ENCODE data around the gene PRKAG3. TPM values are rescaled to one million over a fixed set of nuclear protein-coding genes. Genes with fewer than 3 reads are reported as not detected.

The PRKAG3 gene
- polyA plus RNA-seq, 1 donor, result 0.15 TPM

DNA sequence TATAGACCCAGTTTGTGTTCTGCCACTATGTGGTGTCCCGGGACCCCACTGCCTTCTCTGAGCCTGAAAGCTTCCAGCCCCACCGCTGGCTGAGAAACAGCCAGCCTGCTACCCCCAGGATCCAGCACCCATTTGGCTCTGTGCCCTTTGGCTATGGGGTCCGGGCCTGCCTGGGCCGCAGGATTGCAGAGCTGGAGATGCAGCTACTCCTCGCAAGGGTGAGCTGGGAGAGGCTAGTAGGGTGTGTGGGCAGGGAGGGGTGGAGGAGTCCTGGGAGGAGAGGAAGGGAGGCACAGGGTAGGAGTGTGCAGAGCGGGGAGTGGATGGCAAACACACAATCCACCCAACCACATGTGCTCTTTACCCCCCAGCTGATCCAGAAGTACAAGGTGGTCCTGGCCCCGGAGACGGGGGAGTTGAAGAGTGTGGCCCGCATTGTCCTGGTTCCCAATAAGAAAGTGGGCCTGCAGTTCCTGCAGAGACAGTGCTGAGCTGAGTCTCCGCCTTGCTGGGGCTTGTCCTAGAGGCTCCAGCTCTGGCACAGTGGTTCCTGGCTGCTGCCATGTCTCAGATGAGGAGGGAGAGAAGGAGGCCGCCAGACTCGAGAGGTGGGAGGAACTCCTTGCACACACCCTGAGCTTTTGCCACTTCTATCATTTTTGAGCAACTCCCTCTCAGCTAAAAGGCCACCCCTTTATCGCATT, 16.9 kb downstream of the PRKAG3 start:
- DNase-seq, result no peak

DNA sequence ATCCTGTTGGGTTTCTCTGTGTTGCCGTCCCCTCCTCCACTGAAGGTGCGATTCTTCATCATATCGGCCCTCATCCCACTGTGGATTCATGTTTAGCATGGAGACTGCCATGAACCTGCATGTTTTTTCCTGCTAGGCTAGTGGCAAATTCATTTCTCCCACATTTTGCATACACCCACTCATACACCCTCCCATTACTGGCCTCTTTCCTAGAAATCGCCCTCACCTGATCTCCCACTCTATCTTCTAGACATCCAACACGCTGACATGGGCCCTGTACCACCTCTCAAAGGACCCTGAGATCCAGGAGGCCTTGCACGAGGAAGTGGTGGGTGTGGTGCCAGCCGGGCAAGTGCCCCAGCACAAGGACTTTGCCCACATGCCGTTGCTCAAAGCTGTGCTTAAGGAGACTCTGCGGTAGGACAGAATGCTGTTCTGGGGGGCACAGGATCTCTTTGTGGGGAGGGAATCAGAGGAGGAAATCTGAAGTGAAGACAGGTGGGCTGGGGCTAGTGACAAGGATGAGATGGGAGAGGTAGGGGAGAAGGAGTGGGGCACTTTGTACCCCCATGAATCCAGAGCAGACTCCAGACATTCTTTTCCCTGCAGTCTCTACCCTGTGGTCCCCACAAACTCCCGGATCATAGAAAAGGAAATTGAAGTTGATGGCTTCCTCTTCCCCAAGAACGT, 17.7 kb downstream of the PRKAG3 start:
- no peak for DNase-seq

DNA sequence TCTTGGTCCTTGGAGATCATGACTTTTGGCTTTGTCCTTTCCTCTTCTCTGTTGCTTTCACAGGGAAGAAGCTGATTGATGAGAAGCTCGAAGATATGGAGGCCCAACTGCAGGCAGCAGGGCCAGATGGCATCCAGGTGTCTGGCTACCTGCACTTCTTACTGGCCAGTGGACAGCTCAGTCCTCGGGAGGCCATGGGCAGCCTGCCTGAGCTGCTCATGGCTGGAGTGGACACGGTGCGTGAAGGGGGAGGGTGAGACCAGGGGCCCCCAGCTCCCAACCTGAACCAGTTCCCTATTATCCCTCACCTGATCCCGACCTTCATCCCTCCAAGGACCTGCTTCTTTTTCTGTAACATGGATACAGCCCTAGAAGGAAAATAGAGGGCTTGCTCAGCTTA, 18.7 kb downstream of the PRKAG3 start:
- DNase-seq, result no peak

DNA sequence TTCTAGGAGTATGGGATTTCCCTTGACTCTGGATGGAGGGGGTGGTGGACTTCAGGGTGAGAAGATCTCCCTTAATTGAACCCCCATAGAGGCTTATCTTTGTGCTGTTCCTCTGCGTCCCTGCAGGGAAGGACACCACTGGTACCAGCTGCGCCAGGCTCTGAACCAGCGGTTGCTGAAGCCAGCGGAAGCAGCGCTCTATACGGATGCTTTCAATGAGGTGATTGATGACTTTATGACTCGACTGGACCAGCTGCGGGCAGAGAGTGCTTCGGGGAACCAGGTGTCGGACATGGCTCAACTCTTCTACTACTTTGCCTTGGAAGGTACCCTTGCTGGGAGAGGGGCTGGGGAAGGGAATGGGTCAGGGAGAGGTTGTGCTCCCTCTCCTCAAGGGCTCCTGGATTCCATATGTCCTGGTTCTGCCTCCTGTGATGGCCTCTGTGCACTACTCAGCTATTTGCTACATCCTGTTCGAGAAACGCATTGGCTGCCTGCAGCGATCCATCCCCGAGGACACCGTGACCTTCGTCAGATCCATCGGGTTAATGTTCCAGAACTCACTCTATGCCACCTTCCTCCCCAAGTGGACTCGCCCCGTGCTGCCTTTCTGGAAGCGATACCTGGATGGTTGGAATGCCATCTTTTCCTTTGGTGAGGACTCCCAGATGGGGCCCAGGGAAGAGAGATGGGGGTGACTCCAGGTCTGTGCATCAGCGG, 19.3 kb downstream of the PRKAG3 start:
- DNase-seq, result no peak

DNA sequence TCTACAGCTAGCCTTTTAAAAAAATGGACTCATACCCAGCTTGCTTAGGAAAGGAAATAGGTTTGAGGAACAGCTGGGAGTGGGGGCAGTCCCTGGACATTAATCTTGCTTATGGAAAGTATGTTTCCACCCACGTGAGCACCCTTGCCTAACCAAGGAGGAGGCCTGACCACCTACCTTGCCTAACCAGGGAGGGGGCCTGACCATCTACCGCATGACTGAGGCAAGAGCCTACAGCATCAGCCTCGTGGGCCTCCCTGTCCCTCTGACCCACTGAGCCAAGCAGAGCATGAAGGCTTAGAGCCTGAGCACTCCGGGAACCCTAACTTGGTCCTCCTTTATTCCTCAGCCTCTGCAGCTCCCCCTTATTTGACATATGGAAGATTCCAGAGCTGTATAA, 20.2 kb downstream of the PRKAG3 start:
- no peak for DNase-seq

DNA sequence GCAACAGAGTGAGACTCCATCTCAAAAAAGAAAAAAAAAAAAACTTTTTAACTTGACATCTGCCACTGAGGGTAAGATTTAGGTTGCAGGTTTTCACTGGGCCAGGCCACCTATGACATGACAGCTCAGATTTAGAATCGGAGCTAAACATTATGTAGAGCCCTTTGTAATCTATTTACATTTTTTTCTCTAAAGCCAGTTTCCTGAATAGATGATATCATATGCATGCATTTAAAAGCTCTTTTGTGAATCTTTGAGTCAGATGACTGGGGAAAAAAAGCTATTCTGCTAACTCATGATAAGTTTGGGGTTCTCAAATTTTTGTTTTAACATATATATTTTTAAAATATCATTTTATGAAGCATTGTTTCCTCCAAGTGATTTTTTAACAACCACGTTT, 21.3 kb downstream of the PRKAG3 start:
- DNase-seq, result no peak

DNA sequence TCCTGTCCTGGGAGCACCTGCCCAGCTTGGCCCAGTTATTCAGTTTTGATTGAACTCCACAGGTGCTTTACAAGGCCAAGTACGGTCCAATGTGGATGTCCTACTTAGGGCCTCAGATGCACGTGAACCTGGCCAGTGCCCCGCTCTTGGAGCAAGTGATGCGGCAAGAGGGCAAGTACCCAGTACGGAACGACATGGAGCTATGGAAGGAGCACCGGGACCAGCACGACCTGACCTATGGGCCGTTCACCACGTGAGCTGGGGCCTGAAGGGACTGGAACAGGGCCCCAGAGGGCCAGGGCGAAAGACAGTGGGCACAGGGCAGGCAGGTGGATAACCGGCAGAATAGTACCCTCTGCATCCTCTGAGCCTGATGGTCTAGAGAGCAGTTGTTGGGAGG, 22.1 kb downstream of the PRKAG3 start:
- DNase-seq, result no peak

DNA sequence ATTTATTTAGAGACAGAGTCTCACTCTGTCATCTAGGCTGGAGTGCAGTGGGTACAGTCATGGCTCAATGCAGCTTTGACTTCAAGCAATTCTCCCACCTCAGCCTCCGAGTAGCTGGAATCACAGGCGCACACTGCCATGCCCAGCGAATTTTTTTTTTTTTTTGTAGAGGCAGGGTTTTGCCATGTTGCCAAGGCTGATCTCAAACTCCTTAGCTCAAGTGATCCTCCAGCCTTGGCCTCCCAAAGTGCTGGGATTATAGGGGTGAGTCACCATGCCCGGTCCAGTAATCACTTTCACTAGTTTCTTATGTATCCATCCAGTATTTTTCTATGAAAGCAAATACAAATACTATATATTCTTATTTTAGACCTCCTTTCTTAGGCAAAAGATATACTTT, 24.0 kb downstream of the PRKAG3 start:
- DNase-seq, result no peak

DNA sequence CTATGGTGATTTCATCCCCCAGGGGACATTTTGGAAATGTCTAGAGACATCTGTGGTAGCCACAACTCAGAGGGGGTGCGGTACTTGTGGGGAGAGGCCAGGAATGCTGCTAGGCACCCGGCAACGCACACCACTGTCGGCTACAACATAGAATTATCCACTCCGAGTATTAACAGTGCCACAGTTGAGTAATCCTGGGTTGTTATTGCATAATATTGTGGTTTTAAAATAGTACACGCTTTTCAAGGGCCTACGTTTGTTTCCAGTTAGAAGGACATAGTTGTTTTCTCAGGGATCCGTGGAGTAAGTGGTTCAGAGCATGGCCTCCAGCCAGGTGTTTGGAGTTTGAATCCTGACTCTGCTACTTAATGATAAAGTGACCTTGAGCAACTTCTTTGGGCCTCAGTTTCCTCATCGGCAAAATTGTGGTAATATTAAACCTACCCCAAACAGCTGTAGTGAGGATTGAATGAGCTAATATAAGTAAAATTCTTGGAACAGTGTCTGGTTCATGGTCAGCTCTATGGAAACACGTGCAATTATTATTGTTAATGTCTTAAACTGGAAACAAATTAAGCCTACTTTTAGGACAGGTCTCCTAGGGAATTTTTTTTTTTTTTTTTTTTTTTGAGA, 25.1 kb downstream of the PRKAG3 start:
- DNase-seq, result no peak

DNA sequence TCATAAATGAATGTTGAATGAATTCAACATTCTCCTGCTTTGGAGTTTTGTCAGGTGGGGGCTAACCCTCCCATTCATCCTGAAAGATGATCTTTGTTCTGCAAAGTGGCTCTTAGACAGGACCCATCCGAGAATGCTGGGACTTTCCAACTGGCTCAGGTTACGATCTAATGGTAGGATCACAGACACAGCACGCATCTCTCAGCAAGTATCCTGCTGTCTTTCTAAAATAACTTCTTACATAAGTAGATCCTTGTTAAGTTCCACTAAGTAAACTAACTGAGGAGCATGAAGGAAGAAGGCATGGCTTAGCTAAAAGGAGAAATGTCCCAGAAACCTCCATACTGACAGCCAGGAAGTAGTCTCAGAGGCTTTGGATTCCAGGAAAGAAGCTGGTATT, 26.0 kb downstream of the PRKAG3 start:
- no peak for DNase-seq

DNA sequence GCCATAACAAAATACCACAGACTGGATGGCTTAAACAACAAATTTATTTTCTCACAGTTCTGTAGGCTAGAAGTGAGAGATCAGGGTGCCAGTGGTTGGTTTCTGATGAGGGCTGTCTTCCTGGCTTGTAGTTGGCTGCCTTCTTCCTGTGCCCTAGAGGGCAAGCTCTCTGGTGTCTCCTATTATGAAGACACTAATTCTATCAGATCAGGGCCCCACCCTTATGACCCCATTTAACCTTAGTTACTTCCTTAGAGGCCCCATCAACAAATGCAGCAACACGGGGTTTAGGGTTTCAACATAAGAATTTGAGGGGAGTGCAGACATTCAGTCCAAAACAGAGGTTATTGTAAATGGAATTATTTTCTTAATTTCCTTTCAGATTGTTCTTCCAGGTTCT, 26.8 kb downstream of the PRKAG3 start:
- no peak for DNase-seq

DNA sequence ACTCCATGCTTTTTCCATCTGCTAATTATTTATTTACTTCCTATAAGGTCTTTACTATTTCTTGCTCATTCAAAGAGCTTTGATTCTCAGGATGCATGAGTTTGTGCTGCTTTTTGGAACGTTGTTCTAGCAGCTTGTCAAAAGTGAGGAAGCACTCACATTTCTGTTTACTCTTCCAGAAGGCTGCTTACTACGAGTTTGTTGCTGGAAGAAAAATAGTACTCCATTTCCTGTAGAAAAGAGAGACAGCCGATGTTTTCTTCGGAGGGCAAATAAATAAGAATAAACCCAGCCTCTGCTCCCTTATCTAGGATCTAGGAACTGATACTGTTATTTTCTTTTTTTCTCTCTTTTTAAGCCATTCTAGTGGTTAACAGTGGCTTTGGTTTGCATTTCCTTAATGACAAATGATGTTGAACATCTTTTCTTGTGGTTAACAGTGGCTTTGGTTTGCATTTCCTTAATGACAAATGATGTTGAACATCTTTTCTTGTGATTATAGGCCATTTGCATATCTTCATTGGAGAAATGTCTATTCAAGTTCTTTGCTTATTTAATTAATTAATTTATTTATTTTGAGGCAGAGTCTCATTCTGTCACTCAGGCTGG, 29.1 kb downstream of the PRKAG3 start:
- no peak for DNase-seq

DNA sequence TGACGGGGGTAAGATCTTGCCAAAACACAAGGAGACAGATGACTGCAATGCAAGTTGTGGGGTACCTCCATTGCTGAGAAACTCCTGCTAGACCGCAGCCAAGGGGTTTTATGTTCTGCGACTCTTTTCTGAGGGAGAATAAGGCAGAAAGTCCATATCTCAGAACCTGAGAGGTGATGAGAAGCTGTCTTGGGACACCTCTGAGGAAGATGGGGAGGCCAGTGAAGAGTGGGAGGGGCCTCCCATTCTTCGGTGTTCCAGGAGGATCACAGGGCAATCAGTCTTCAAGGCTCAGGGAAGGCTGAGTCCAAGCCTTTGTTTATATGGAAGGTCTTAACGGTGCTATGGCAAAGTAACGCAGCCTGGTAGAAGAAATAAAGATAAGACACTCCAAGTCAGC, 31.6 kb downstream of the PRKAG3 start:
- no peak for DNase-seq

DNA sequence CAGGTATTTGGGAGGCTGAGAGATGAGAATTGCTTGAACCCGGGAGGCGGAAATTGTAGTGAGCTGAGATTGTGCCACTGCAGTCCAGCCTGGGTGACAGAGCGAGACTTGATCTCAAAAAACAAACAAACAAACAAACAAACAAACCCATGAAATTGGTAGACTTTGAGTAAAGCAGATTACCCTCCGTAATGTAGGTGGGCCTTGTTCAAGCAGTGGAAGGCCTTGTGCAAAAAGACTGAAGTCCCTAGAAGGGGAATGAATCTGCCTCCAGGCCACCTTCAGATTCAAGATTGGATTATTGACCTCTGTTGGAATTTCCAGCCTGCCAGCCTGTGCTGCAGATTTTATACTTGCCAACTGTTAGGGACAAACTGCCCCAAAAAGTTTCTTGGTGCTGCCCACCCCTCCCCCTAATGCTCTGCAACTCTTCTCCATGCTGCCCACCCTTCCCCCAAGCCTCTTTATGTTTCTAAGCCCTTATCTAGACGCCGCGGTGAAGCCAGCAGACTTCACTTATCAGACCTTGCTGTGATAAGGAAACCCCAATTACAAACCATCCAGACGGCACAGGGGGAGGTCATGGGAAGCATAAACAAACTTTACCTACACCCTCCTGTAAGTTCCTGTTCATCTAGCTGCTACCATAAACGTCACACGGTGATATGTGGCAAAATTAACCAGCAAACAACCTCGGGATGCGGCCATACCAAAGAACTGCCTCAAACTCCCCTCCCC, 32.7 kb downstream of the PRKAG3 start:
- DNase-seq, result no peak

DNA sequence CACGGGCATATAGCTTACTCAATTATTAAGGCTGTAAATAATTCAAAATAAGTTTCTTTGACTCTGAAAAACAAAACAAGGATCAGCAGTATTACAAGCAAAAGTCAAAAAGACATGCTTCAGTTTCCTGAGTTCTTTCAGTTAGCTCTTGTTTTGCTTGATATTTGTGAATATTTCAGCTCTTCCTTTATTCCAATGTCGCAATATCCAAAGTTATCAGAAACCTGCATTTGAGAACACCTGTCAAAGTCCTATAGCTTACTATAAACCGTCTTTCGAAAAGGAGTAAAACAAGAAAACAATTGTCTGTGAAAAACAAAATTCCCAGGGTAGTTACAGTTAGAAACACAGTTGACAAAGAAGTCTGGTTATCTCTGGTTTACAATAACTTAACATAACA, 34.9 kb downstream of the PRKAG3 start:
- no peak for DNase-seq

DNA sequence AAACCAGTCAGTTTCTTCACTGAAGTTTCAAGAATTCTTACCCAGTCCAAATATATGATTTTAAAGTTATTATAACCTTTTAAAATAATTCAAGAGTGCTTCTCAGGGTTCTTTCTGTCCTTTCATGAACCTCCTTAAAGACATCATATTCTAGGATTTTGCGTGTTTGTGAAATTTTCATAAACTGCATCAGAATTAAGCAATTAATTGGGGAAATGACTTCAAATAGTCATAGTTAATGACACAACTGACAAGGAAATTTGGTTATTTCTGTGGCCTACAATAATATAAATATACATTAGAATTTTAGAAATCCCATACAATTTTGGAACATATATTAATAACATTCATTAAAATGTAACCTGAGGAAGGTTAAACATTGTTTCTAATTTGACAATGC, 39.2 kb downstream of the PRKAG3 start:
- DNase-seq, result no peak

DNA sequence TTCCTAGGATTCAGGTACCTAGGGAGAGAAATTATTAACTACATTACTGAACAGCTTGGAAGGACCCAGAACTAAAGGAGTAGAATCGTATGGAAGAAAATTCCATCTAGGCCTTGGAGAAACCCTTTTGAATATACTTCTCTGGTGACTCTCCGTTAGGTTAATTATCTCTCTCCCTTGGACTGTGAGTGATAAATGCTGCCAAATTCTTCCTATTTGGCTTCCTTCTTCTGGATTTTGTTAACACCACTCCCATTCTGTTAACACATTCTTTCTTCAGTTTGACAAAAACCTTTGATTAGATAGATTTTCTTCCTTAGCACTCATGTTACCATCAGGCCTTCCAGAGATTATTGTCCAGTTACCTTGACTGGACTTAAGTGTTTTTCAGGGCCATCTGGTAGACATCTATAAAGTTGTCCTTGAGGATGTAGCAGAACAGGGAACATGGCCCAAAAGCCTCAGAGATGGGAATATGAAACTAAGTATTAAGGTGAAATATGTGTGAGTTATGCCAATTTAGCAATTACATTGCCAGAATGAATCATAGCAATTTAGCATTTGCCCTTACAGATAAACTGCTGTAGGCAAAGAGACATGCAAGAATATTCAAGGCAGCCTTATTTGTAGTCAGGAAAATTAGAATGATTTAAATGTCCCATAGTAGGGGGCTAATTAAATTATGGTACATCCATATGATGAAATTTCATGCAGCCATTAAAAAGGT, 42.9 kb downstream of the PRKAG3 start:
- no peak for DNase-seq

DNA sequence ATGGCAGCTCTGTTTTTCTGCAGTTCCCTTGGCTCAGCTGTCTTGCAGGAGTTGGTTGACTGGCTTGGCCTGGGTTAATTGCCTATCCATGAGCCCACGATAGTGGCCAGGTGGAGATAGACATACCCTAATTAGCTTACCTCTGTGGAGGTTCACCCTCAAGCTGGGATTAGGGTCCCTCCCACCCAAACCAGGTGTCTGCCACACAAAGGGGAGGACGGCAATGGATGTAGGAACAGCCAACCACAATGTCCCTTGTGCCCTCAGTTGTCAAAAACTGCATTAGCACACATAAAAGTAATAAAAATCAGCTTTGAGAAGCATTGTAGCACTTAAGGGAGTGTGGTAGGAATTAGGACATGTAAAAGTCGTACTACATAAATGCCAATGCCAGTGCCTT, 45.5 kb downstream of the PRKAG3 start:
- DNase-seq, result no peak

DNA sequence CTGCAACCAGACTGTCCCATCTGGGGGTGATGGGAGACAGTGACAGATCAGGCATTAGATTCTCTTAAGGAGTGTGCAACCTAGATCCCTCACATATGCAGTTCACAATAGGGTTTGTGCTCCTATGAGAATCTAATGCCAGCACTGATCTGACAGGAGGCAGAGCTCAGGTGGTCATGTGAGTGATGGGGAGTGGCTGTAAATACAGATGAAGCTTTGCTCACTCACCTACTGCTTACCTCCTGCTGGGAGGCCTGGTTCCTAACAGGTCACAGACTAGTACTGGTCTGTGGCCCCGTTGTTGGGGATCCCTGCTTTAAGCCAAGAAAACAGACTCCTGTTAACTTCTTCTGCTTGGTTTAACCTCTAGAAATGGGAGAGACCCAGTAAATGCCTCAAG, 46.5 kb downstream of the PRKAG3 start:
- no peak for DNase-seq

DNA sequence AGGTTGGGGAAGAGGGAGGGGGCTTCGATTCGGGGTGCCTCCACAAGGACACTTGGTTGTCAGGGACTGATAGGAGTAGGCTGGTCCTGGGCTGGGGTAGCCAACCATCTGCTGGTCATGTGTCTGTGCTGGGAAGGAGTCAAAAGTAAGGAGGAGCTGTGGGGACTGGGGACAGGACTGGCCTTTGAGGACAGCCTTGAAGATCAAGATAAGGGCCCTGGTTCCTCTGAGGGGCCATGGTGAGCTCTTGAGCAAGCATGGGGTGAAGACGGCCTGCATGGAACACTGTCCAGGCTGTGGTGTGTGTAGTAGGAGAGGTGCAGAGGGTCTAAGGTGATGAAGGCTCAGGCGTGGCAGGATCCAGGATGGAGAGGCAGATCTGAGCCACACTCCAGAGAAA, 47.9 kb downstream of the PRKAG3 start:
- DNase-seq, result no peak

DNA sequence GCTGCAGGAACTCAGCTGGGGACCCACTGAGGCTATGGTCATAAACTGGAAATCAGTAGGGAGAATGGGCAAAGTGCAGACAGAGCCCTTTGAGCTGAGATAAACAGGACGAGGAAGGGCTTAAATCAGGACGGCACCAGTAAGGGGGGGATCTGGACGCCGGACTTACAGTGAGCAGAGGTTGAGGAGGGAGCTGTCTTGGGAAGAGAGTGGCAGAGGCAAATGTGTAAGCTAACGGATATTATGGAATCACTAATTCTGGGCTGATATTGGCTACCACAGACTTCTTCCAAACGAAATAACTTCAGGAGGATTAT, 49.1 kb downstream of the PRKAG3 start:
- no peak for DNase-seq
